Measurements from ENCODE around the gene AIF1.

AIF1 gene

DNA sequence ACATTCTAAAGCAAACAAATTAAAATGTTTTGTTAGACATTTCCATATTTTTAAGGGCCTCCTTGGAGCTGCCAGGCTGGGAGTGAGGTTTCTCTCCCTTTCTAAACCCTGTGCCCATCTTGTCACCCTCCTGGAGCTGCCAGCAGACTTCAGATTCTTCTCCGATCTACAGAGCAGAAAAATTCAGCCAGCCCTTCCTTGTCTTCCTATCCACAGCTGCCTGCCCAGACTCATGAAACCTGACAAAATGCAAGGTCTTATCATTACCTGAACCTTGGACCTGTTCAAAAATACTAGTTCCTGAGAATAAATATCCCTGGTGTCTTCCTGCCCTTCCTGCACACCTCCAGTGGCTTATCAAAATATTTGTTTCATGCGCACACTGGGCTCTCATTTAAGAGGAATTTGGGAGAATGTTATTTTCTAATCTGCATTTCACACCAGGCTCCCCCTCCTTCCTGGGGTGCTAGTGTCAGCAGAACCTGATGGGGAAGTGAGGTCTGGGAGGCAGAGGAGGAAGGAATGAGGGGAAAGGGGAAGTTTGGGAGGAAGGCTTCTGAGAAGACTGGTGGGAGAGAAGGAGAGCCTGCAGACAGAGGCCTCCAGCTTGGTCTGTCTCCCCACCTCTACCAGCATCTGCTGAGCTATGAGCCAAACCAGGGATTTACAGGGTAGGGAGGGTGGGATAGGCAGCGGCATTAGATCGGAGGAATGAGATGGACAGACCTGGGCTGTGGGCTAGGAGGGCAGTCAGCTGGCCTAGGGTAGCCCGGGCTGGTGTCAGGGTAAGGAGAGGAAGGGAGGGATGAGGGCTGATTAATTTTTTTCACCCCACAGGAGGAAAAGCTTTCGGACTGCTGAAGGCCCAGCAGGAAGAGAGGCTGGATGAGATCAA is at the start of gene AIF1:
AIF1 (plus strand) TSS at position 551 of the 895 bp plus-strand sequence; CDS start at position 647, 96 bp downstream.
- in situ Hi-C loops (cut with HindIII; ENCODE audit: low pct_unique_long_range_greater_than_20kb, low sequenced_read_pairs), result no loop called here
- TF ChIP-seq JUND (IDR thresholded peaks at IDR 0.05; ENCODE audit: low read depth), result no peak
- DNase-seq (ENCODE audit: low read depth in 1 of 2, low spot score in 1 of 2), result no peak

GRCh38 chr6:31567531-31568370 is 47.3 kb upstream of the AIF1 start:
- no peak for DNase-seq (ENCODE audit: low read depth in 1 of 2, low spot score in 1 of 2)
- in situ Hi-C loops (cut with HindIII; ENCODE audit: low pct_unique_long_range_greater_than_20kb, low sequenced_read_pairs), result no loop called here
- no peak for TF ChIP-seq JUND (IDR thresholded peaks at IDR 0.05; ENCODE audit: low read depth)

DNA sequence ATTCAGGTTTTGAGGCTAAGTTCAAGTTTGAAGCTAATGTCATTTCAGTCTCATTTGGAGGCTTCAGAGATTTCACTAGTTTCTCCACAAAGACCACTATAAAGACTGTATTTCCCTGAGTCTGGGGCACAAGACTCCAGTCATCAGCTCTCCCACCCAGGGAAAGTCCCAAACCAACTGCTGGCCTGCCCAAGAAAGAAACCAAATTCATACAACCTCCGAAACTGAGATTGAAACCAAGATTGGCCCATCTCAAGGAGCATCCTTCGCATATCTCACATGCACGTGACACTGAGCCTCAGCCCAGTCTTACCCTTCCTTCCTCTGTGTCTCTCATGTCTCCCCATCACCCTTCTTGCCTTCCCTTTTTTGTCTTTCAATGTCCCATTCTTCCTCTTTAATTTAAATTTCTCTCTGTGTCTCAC is 46.5 kb upstream of the AIF1 start:
- DNase-seq (ENCODE audit: low read depth in 1 of 2, low spot score in 1 of 2), result no peak
- in situ Hi-C loops (cut with HindIII; ENCODE audit: low pct_unique_long_range_greater_than_20kb, low sequenced_read_pairs), result no loop called here
- no peak for TF ChIP-seq JUND (IDR thresholded peaks at IDR 0.05; ENCODE audit: low read depth)

- TF ChIP-seq JUND (IDR thresholded peaks at IDR 0.05; ENCODE audit: low read depth), result no peak
- in situ Hi-C loops (cut with HindIII; ENCODE audit: low pct_unique_long_range_greater_than_20kb, low sequenced_read_pairs), result no loop called here
- no peak for DNase-seq (ENCODE audit: low read depth in 1 of 2, low spot score in 1 of 2)
These were observed 45.0 kb upstream of the AIF1 start for GRCh38 chr6:31569861-31570536.

- in situ Hi-C loops (cut with HindIII; ENCODE audit: low pct_unique_long_range_greater_than_20kb, low sequenced_read_pairs), result no loop called here
- no peak for TF ChIP-seq JUND (IDR thresholded peaks at IDR 0.05; ENCODE audit: low read depth)
- DNase-seq (ENCODE audit: low read depth in 1 of 2, low spot score in 1 of 2), result no peak
These were observed 42.8 kb upstream of the AIF1 start, which contains the start of gene LTA for GRCh38 chr6:31572041-31572911. LTA (plus strand) TSS chr6:31572289; CDS start chr6:31572743, 454 bp downstream.

GRCh38 chr6:31573239-31574105 is 41.6 kb upstream of the AIF1 start:
- no peak for TF ChIP-seq JUND (IDR thresholded peaks at IDR 0.05; ENCODE audit: low read depth)
- in situ Hi-C loops (cut with HindIII; ENCODE audit: low pct_unique_long_range_greater_than_20kb, low sequenced_read_pairs), result no loop called here
- DNase-seq (ENCODE audit: low read depth in 1 of 2, low spot score in 1 of 2), result no peak

DNA sequence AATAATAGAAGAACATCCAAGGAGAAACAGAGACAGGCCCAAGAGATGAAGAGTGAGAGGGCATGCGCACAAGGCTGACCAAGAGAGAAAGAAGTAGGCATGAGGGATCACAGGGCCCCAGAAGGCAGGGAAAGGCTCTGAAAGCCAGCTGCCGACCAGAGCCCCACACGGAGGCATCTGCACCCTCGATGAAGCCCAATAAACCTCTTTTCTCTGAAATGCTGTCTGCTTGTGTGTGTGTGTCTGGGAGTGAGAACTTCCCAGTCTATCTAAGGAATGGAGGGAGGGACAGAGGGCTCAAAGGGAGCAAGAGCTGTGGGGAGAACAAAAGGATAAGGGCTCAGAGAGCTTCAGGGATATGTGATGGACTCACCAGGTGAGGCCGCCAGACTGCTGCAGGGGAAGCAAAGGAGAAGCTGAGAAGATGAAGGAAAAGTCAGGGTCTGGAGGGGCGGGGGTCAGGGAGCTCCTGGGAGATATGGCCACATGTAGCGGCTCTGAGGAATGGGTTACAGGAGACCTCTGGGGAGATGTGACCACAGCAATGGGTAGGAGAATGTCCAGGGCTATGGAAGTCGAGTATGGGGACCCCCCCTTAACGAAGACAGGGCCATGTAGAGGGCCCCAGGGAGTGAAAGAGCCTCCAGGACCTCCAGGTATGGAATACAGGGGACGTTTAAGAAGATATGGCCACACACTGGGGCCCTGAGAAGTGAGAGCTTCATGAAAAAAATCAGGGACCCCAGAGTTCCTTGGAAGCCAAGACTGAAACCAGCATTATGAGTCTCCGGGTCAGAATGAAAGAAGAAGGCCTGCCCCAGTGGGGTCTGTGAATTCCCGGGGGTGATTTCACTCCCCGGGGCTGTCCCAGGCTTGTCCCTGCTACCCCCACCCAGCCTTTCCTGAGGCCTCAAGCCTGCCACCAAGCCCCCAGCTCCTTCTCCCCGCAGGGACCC is 40.6 kb upstream of the AIF1 start:
- in situ Hi-C loops (cut with HindIII; ENCODE audit: low pct_unique_long_range_greater_than_20kb, low sequenced_read_pairs), result no loop called here
- no peak for TF ChIP-seq JUND (IDR thresholded peaks at IDR 0.05; ENCODE audit: low read depth)
- DNase-seq (ENCODE audit: low read depth in 1 of 2, low spot score in 1 of 2), result no peak

DNA sequence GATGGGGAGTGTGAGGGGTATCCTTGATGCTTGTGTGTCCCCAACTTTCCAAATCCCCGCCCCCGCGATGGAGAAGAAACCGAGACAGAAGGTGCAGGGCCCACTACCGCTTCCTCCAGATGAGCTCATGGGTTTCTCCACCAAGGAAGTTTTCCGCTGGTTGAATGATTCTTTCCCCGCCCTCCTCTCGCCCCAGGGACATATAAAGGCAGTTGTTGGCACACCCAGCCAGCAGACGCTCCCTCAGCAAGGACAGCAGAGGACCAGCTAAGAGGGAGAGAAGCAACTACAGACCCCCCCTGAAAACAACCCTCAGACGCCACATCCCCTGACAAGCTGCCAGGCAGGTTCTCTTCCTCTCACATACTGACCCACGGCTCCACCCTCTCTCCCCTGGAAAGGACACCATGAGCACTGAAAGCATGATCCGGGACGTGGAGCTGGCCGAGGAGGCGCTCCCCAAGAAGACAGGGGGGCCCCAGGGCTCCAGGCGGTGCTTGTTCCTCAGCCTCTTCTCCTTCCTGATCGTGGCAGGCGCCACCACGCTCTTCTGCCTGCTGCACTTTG is 39.6 kb upstream of the AIF1 start, which contains the start of gene TNF:
TNF (plus strand) TSS at position 231 of the 567 bp plus-strand sequence; CDS start at position 408, 177 bp downstream.
- peak; percentile 68 for DNase-seq (ENCODE audit: low read depth in 1 of 2, low spot score in 1 of 2)
- TF ChIP-seq JUND (IDR thresholded peaks at IDR 0.05; ENCODE audit: low read depth), result no peak
- in situ Hi-C loops (cut with HindIII; ENCODE audit: low pct_unique_long_range_greater_than_20kb, low sequenced_read_pairs), result no loop called here

DNA sequence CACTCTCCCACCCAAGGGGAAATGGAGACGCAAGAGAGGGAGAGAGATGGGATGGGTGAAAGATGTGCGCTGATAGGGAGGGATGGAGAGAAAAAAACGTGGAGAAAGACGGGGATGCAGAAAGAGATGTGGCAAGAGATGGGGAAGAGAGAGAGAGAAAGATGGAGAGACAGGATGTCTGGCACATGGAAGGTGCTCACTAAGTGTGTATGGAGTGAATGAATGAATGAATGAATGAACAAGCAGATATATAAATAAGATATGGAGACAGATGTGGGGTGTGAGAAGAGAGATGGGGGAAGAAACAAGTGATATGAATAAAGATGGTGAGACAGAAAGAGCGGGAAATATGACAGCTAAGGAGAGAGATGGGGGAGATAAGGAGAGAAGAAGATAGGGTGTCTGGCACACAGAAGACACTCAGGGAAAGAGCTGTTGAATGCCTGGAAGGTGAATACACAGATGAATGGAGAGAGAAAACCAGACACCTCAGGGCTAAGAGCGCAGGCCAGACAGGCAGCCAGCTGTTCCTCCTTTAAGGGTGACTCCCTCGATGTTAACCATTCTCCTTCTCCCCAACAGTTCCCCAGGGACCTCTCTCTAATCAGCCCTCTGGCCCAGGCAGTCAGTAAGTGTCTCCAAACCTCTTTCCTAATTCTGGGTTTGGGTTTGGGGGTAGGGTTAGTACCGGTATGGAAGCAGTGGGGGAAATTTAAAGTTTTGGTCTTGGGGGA is 38.9 kb upstream of the AIF1 start:
- in situ Hi-C loops (cut with HindIII; ENCODE audit: low pct_unique_long_range_greater_than_20kb, low sequenced_read_pairs), result no loop called here
- no peak for TF ChIP-seq JUND (IDR thresholded peaks at IDR 0.05; ENCODE audit: low read depth)
- no peak for DNase-seq (ENCODE audit: low read depth in 1 of 2, low spot score in 1 of 2)

Data from T47D (cell line).